Sigmoid colon (tissue), 7 donors: ENCODE measurements around the gene SLC11A1. TPM values are rescaled to one million over a fixed set of nuclear protein-coding genes. Genes with fewer than 3 reads are reported as not detected.
A peak's percentile ranks its signal among the peaks of the same experiment; 100 is the strongest.

ENCODE experiments used
- DNase-seq: peaks from one replicate; pipeline ENCODE4 v3.0.0-alpha.2; 2019
- H3K27ac ChIP-seq, 4 donors: fragments of 200-600 bp; sonication (generic); one replicate each; pipeline ENCODE4 v1.5.1; 2016 to 2019; ENCODE audit warnings: mild to moderate bottlenecking in 1 of 4
- H3K27me3 ChIP-seq, 3 donors: fragments of 200-600 bp; sonication (generic); one replicate each; pipeline ENCODE4 v1.5.1; 2019; ENCODE audit warnings: mild to moderate bottlenecking in 1 of 3
- H3K36me3 ChIP-seq, 4 donors: fragments of 200-600 bp; sonication (generic); one replicate each; pipeline ENCODE4 v1.5.1; 2016 to 2019
- H3K4me1 ChIP-seq, 4 donors: fragments of 200-600 bp; sonication (generic); one replicate each; pipeline ENCODE4 v1.5.1; 2017 to 2019
- H3K4me3 ChIP-seq, 4 donors: fragments of 200-600 bp; sonication (generic); one replicate each; pipeline ENCODE4 v1.5.1; 2017 to 2019; ENCODE audit warnings: mild to moderate bottlenecking in 2 of 4, moderate library complexity in 1 of 4
- H3K9me3 ChIP-seq, 4 donors: fragments of 200-600 bp in 3 of 4; sonication (generic) in 3 of 4; one replicate each; pipeline versions ENCODE4 v1.5.1 to v1.6.1; 2013 to 2019
- EP300 ChIP-seq, 4 donors: sonication (generic); formaldehyde crosslinking; IDR thresholded peaks; one replicate each; pipeline ENCODE4 v1.6.1; 2017; ENCODE audit warnings: antibody characterized with exemption in 4 of 4
- POLR2A ChIP-seq, 2 donors: fragments of 450-650 bp; IDR thresholded peaks; one replicate each; pipeline ENCODE4 v1.6.1; 2016; ENCODE audit warnings: antibody characterized with exemption in 2 of 2, mild to moderate bottlenecking in 2 of 2, moderate library complexity in 2 of 2
- POLR2AphosphoS5 ChIP-seq, 4 donors: sonication (generic); formaldehyde crosslinking; IDR thresholded peaks; one replicate each; pipeline ENCODE4 v1.6.1; 2017; ENCODE audit warnings: antibody characterized with exemption in 4 of 4
- WGBS, 2 donors: extraction: QIAGEN DNeasy Blood & Tissue Kit; methylation state at CpG; one replicate each; pipeline ENCODE4 v1.1.7; 2013; 5-methylcytosine and 5-hydroxymethylcytosine counted together
- intact Hi-C: fragments of 100-400 bp; cut with DNase I; formaldehyde crosslinking; loops from one replicate; pipeline ENCODE4 v1.15.1; 2023
- polyA plus RNA-seq, 3 donors: library from polyadenylated mRNA; stranded (reverse); fragments of 200-250 nt; gene quantifications; one replicate each; pipeline ENCODE4 v1.2.3, GENCODE V29; 2013
- total RNA-seq, 4 donors: library from RNA; depleted of rRNA; stranded (reverse); fragments of >200 nt; gene quantifications; one replicate each; pipeline ENCODE4 v1.1.0, GENCODE V29; 2016
- TF ChIP-seq, protein P1 (sequence below), 4 experiments: fragments of 450-650 bp in 3 of 4; fragments of 200-600 bp in 1 of 4; IDR thresholded peaks; one replicate each; pipeline ENCODE4 v1.5.1; 2016 to 2019; ENCODE audit warnings: antibody characterized with exemption in 4 of 4, mild to moderate bottlenecking in 3 of 4, moderate library complexity in 2 of 4
- donor health status: healthy with polysubstance abuse.
- donor health status: Bipolar disorder and iron deficiency.
- donor health status: healthy.

The SLC11A1 gene
- total and polyA plus RNA-seq, 7 donors = 1.2 to 19.0 (median 13.8) TPM

DNA sequence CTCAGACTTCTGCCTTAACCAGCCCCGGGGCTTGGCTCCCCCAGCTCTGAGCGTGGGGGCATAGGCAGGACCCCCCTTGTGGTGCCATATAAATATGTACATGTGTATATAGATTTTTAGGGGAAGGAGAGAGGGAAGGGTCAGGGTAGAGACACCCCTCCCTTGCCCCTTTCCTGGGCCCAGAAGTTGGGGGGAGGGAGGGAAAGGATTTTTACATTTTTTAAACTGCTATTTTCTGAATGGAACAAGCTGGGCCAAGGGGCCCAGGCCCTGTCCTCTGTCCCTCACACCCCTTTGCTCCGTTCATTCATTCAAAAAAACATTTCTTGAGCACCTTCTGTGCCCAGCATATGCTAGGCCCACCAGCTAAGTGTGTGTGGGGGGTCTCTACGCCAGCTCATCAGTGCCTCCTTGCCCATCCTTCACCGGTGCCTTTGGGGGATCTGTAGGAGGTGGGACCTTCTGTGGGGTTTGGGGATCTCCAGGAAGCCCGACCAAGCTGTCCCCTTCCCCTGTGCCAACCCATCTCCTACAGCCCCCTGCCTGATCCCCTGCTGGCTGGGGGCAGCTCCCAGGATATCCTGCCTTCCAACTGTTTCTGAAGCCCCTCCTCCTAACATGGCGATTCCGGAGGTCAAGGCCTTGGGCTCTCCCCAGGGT, 23.1 kb downstream of the SLC11A1 start:
- peaks cover 11 to 40% (median 31%) of the 10 kb centered on the region in 4 donors for H3K36me3 ChIP-seq
- DNase-seq = no peak
- peaks cover 0 to 52% (median 45%) of the 10 kb centered on the region in 4 donors for H3K4me1 ChIP-seq
- no peak for TF ChIP-seq EP300 (IDR thresholded peaks at IDR 0.05)
- TF ChIP-seq, protein P1, sequence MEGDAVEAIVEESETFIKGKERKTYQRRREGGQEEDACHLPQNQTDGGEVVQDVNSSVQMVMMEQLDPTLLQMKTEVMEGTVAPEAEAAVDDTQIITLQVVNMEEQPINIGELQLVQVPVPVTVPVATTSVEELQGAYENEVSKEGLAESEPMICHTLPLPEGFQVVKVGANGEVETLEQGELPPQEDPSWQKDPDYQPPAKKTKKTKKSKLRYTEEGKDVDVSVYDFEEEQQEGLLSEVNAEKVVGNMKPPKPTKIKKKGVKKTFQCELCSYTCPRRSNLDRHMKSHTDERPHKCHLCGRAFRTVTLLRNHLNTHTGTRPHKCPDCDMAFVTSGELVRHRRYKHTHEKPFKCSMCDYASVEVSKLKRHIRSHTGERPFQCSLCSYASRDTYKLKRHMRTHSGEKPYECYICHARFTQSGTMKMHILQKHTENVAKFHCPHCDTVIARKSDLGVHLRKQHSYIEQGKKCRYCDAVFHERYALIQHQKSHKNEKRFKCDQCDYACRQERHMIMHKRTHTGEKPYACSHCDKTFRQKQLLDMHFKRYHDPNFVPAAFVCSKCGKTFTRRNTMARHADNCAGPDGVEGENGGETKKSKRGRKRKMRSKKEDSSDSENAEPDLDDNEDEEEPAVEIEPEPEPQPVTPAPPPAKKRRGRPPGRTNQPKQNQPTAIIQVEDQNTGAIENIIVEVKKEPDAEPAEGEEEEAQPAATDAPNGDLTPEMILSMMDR (IDR thresholded peaks at IDR 0.05) = no peak
- TF ChIP-seq POLR2A (IDR thresholded peaks at IDR 0.05) = no peak
- no peak for TF ChIP-seq POLR2AphosphoS5 (IDR thresholded peaks at IDR 0.05)
- H3K9me3 ChIP-seq = no peaks in the 10 kb centered on the region
- WGBS, 2 donors = 54 to 59% methylated on average over 8 of the region's 8 CpGs
- H3K27me3 ChIP-seq = no peaks in the 10 kb centered on the region
- H3K27ac ChIP-seq = peak overlapping the region; percentile 88 to 92 (median 90)
- peak overlapping the region in 1 of 4 donors; percentile 51 for H3K4me3 ChIP-seq
- intact Hi-C loops = loop anchor here (5.0 to 10.0 kb wide), 5 partner anchors 218 to 982 kb away; partner anchors contain the start of genes BCS1L, DNPEP and ZNF142

DNA sequence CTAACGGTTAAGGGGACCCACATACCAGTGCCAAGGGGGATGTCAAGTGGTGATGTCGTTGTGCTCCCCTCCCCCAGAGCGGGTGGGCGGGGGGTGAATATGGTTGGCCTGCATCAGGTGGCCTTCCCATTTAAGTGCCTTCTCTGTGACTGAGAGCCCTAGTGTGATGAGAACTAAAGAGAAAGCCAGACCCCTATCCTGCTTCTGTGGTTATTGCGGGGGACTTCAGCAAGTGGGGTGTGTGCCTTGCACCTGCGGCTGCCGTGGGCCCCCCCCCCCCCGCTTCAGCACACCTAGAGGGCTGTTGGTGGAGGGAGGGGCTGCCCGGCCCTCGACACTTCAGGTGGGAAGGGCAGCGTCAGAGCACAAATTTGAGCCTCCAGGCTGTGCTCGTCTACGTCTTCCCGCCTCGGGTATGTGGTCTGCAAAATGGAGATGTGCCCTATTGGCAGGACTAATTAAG, 23.7 kb downstream of the SLC11A1 start:
- 2 to 4% methylated on average over 15 of the region's 15 CpGs for WGBS, 2 donors
- no peaks in the 10 kb centered on the region for H3K27me3 ChIP-seq
- H3K27ac ChIP-seq = peak overlapping the region; percentile 88 to 92 (median 90)
- peak overlapping the region; percentile 23 to 54 (median 50) for H3K4me3 ChIP-seq
- intact Hi-C loops = loop anchor here (2.0 to 10.0 kb wide), 7 partner anchors 61 to 982 kb away; partner anchors contain the start of genes BCS1L, CNOT9, DNPEP and USP37
- no peaks in the 10 kb centered on the region for H3K9me3 ChIP-seq
- H3K4me1 ChIP-seq = peaks cover 0 to 51% (median 44%) of the 10 kb centered on the region in 4 donors
- peaks cover 11 to 40% (median 31%) of the 10 kb centered on the region in 4 donors for H3K36me3 ChIP-seq
- DNase-seq = peak; percentile 80
- TF ChIP-seq POLR2AphosphoS5 (IDR thresholded peaks at IDR 0.05) = peak in 2 of 4 donors; percentile 20 to 58
- TF ChIP-seq EP300 (IDR thresholded peaks at IDR 0.05) = no peak

DNA sequence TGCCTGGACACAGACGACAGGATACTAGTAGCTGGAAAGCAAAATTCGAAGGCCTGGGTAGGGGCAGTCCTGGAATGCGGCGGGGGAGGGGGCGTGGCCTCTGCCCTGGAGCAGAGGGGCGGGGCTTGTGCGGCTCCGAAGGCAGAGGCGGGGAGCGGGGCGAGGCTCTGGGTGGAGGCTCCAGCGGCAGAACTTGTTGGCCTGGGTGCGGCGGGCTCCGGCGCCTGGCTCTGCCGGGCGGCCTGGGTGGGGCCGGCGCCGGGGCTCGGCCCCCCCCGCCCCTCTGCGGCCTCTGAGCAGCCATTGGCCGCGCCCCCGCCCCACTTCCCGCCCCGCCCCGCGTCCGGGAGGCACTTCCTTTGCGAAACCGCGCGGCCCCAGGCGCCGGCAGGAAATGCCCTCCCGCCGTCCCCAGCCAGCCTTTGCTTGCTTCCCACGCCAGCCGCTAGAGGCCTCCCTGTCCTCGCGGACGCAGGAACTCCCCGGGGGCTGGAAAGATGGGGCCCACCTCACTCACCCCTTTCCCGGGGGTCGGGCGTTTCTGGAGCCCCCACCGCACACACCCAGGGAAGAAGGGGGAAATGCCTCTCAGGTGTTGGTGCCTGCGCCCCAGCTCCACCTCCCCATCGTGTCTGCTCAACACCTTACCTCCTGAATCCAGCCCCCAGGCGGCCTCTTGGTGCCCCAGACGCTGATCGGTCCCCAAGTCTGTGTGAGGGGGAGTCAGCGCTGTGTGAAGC, 24.3 kb downstream of the SLC11A1 start:
- TF ChIP-seq, protein P1 (IDR thresholded peaks at IDR 0.05) = peak; percentile 71 to 90 (median 82)
- TF ChIP-seq EP300 (IDR thresholded peaks at IDR 0.05) (no peak), POLR2AphosphoS5 (IDR thresholded peaks at IDR 0.05) (peak; percentile 58 to 86 (median 71))
- 0 to 1% methylated on average over 56 of the region's 56 CpGs for WGBS, 2 donors
- DNase-seq = peak; percentile 98
- intact Hi-C loops = loop anchor here (2.0 to 10.0 kb wide), 7 partner anchors 60 to 981 kb away; partner anchors contain the start of genes BCS1L, CNOT9, DNPEP and USP37
- peaks cover 11 to 38% (median 31%) of the 10 kb centered on the region in 4 donors for H3K36me3 ChIP-seq
- H3K9me3 ChIP-seq = no peaks in the 10 kb centered on the region
- H3K27ac ChIP-seq = peak overlapping the region; percentile 88 to 92 (median 90)
- peak overlapping the region; percentile 23 to 54 (median 50) for H3K4me3 ChIP-seq
- peaks cover 0 to 45% (median 38%) of the 10 kb centered on the region in 4 donors for H3K4me1 ChIP-seq
- H3K27me3 ChIP-seq = no peaks in the 10 kb centered on the region

DNA sequence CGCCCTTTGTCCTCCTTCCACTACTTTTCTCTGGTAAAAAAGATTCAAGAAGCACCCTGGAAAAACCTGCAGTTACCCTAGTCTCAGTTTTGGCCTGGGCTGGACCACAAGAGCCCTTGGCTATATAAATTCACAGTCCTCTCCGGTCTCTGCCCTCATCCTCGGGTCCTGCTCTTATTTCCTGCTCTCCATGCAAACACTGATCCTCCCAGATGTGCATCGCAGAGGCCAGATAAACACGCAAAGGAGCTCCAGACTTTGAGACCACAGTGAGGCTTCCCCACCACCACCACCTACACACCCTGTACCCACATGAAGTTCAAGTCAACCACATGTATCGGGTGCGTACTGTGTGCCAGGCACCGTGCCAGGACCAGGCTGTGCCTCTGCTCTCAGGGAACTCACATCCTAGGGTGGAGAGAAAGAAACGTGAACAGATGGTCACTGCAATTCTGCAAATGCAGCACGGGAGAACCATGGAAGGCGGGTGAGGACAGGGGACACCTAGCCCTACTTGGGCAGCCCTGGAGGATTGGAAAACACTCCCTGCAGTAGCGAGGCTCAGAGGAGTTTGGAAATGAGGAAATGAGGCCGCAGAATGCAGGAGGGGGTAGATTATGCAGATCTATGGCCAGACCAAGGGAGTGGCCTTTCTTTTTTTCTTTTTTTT, 25.0 kb downstream of the SLC11A1 start:
- Histone ChIP-seq H3K36me3 (peaks cover 11 to 31% (median 27%) of the 10 kb centered on the region in 4 donors), H3K4me1 (peaks cover 0 to 38% (median 31%) of the 10 kb centered on the region in 4 donors), H3K4me3 (peak overlapping the region; percentile 13 to 54 (median 50)), H3K27ac (peak overlapping the region; percentile 88 to 92 (median 90)), H3K9me3 (no peaks in the 10 kb centered on the region), H3K27me3 (no peaks in the 10 kb centered on the region)
- intact Hi-C loops = loop anchor here (2.0 to 10.0 kb wide), 7 partner anchors 60 to 980 kb away; partner anchors contain the start of genes BCS1L, CNOT9, DNPEP and USP37
- TF ChIP-seq EP300 (IDR thresholded peaks at IDR 0.05) (no peak), POLR2AphosphoS5 (IDR thresholded peaks at IDR 0.05) (peak; percentile 13 to 89 (median 58)), POLR2A (IDR thresholded peaks at IDR 0.05) (no peak)
- TF ChIP-seq, protein P1 (IDR thresholded peaks at IDR 0.05) = no peak
- peak; percentile 90 for DNase-seq
- 2 to 4% methylated on average over 13 of the region's 13 CpGs for WGBS, 2 donors
